Transverse colon (tissue), 4 donors: ENCODE results near the gene HAPLN3. TPM values are rescaled to one million over a fixed set of nuclear protein-coding genes. Genes with fewer than 3 reads are reported as not detected.
"Not testable (repeated sequence)": the region's sequence is repeated elsewhere in the genome, so short reads cannot be mapped to it uniquely, and the experiment has no call there.

Source experiments
- DNase-seq: peaks from one replicate; pipeline ENCODE4 v3.0.0-alpha.2; 2019
- H3K27ac ChIP-seq, 4 donors: fragments of 200-600 bp; sonication (generic); 2 replicates each; pipeline ENCODE4 v1.5.1; 2016 to 2018; ENCODE audit warnings: inconsistent platforms in 4 of 4
- H3K27me3 ChIP-seq: fragments of 200-600 bp; sonication (generic); 2 replicates; pipeline ENCODE4 v1.5.1; 2017; ENCODE audit warnings: inconsistent platforms
- H3K36me3 ChIP-seq, 4 donors: fragments of 200-600 bp; sonication (generic); 2 replicates each; pipeline ENCODE4 v1.5.1; 2017 to 2019; ENCODE audit warnings: inconsistent platforms in 4 of 4
- H3K4me1 ChIP-seq, 4 donors: fragments of 200-600 bp; sonication (generic); 2 replicates each; pipeline ENCODE4 v1.5.1; 2017 to 2020; ENCODE audit warnings: inconsistent platforms in 4 of 4
- H3K4me3 ChIP-seq, 4 donors: fragments of 200-600 bp; sonication (generic); 1 replicate in 1 of 4; 2 replicates in 3 of 4; pipeline versions ENCODE4 v1.5.1 to v1.6.1; 2017 to 2019; ENCODE audit warnings: inconsistent platforms in 4 of 4
- H3K9me3 ChIP-seq, 2 donors: fragments of 200-600 bp; sonication (generic); 2 replicates each; pipeline ENCODE4 v1.5.1; 2017 to 2019; ENCODE audit warnings: inconsistent platforms in 2 of 2
- EP300 ChIP-seq: sonication (generic); formaldehyde crosslinking; IDR thresholded peaks from one replicate; pipeline ENCODE4 v1.6.1; 2017; ENCODE audit warnings: antibody characterized with exemption, low read depth
- POLR2A ChIP-seq: fragments of 450-650 bp; IDR thresholded peaks from one replicate; pipeline ENCODE4 v1.6.1; 2016; ENCODE audit warnings: antibody characterized with exemption, mild to moderate bottlenecking, moderate library complexity
- POLR2AphosphoS5 ChIP-seq, 3 donors: sonication (generic); formaldehyde crosslinking; IDR thresholded peaks; one replicate each; pipeline ENCODE4 v1.6.1; 2016; ENCODE audit warnings: antibody characterized with exemption in 3 of 3
- WGBS, 2 donors: methylation state at CpG; one replicate each; pipeline ENCODE4 v1.1.5; 2018; ENCODE audit warnings: low coverage in 1 of 2; 5-methylcytosine and 5-hydroxymethylcytosine counted together
- in situ Hi-C, 4 donors: fragments of 200-750 bp; cut with MboI; loops; one replicate each; pipeline versions ENCODE4 v1.15.0 to v1.15.1; 2017; ENCODE audit warnings: low sequenced_read_pairs in 3 of 4, low pct_ligation_motif_present in 1 of 4, low pct_unique_long_range_greater_than_20kb in 1 of 4
- intact Hi-C: fragments of 100-400 bp; cut with DNase I; formaldehyde crosslinking; loops from one replicate; pipeline ENCODE4 v1.15.1; 2023; ENCODE audit warnings: low total_unique reads
- total RNA-seq, 4 donors: library from RNA; depleted of rRNA; stranded (reverse); fragments of >200 nt; gene quantifications; one replicate each; pipeline ENCODE4 v1.1.0, GENCODE V29; 2016
- TF ChIP-seq, protein P1 (sequence below), 5 experiments: fragments of 200-600 bp in 3 of 5; fragments of 450-650 bp in 2 of 5; sonication (generic) in 3 of 5; IDR thresholded peaks; 1 replicate in 2 of 5; 2 replicates in 3 of 5; pipeline ENCODE4 v1.5.1; 2016 to 2017; ENCODE audit warnings: antibody characterized with exemption in 5 of 5, inconsistent platforms in 3 of 5, mild to moderate bottlenecking in 2 of 5, moderate library complexity in 1 of 5

HAPLN3 gene
- total RNA-seq, 4 donors from 2014 or later: 0.37 to 3.8 (median 2.7) TPM

DNA sequence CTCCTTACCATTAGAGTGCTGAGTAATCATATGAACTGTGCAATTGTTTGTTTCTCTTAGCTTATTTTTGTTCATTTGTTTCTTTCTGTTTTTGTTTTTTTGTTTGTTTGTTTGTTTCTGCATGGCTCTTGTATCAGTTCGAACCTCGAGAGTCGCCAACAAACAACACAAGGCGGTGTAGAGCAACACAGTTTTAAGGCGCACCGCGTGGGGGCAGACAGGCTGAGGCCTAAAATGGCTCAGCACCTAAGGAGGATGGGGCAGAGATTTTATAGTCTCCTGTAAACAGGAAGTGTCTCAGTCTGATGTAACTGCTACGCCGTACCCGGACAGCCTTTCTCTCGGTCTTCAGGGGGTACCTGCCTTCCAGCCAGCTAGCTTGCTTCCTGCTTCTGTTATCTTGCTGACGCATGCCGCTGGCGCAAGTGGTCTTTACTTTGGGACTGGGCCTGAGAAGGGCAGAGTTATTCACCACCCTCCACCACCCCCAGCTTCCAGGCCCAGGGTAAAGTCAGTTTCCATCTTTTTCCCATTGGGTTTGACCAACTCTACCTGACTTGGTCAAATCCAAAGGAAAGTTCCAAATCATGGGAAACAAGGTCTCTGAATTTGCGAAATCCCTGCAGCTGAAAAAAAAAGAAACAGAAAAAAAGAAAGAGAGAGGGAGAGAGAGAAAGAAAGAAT, 43.6 kb upstream of the HAPLN3 start:
- H3K27me3 ChIP-seq: no peaks in the 10 kb centered on the region
- H3K27ac ChIP-seq: no peak overlapping the region
- whole genome bisulfite sequencing, 2 donors: 87 to 90% methylated on average over 7 to 15 of the region's 15 CpGs
- no peaks in the 10 kb centered on the region for H3K4me1 ChIP-seq
- intact Hi-C loops (no loop called here), in situ Hi-C loops (no loop called here)
- no peak for DNase-seq
- H3K36me3 ChIP-seq: no peaks in the 10 kb centered on the region
- H3K9me3 ChIP-seq: no peaks in the 10 kb centered on the region
- no peak for TF ChIP-seq POLR2A
- TF ChIP-seq, protein P1, sequence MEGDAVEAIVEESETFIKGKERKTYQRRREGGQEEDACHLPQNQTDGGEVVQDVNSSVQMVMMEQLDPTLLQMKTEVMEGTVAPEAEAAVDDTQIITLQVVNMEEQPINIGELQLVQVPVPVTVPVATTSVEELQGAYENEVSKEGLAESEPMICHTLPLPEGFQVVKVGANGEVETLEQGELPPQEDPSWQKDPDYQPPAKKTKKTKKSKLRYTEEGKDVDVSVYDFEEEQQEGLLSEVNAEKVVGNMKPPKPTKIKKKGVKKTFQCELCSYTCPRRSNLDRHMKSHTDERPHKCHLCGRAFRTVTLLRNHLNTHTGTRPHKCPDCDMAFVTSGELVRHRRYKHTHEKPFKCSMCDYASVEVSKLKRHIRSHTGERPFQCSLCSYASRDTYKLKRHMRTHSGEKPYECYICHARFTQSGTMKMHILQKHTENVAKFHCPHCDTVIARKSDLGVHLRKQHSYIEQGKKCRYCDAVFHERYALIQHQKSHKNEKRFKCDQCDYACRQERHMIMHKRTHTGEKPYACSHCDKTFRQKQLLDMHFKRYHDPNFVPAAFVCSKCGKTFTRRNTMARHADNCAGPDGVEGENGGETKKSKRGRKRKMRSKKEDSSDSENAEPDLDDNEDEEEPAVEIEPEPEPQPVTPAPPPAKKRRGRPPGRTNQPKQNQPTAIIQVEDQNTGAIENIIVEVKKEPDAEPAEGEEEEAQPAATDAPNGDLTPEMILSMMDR (IDR thresholded peaks at IDR 0.05): no peak
- TF ChIP-seq POLR2AphosphoS5 (IDR thresholded peaks at IDR 0.05): no peak
- no peak for TF ChIP-seq EP300
- no peak overlapping the region for H3K4me3 ChIP-seq

DNA sequence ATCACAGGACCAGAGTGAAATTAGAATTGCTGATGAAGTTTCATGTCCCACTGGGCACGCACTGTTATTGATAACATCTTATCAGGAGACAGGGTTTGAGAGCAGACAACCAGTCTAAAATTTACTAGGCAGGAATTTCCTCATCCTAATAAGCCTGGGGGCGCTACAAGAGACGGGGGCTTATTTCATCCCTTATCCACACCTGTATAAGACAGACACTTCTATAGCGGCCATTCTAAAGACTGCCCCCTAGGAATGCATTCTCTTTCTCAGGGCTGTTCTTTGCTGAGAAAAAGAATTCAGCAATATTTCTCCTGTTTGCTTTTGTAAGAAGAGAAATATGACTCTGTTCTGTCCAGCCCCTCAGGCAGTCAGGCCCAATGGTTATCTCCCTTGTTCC, 39.1 kb upstream of the HAPLN3 start:
- H3K4me3 ChIP-seq, in situ Hi-C loops, H3K27ac ChIP-seq, H3K4me1 ChIP-seq, H3K27me3 ChIP-seq, H3K9me3 ChIP-seq, DNase-seq, H3K36me3 ChIP-seq, intact Hi-C loops: not testable (repeated sequence)
- 88% methylated on average over 4 of the region's 4 CpGs; no CpG with 5 or more reads in 1 of the 2 donors for WGBS, 2 donors

DNA sequence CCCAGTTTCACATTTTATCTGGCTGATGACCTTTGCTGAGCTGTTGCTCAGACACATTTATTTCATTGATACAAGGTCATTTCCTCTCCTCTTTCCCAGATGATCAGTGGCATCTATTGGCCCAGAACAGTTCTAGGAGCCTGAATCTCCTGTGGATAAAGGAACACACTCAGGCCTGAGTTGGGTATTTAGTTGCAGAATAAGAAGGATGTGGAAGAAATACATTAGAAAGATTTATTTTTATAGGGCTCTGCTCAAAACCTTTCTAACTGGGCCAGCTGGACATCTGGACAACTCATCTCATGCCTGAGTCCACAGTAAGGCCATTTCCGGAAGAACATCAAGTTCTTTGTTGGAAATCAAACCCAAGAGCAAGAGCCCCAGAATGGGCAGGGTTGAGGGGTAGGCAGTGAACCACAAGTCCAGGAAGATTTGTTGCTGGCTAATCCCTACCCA, 37.6 kb upstream of the HAPLN3 start:
- Histone ChIP-seq H3K9me3 (no peaks in the 10 kb centered on the region), H3K36me3 (no peaks in the 10 kb centered on the region), H3K4me1 (no peaks in the 10 kb centered on the region), H3K27me3 (no peaks in the 10 kb centered on the region), H3K4me3 (no peak overlapping the region), H3K27ac (peak overlapping the region in 3 of 4 donors; percentile 17 to 47 (median 25))
- 74 to 83% methylated on average over 1 of the region's 1 CpG for WGBS, 2 donors
- no peak for DNase-seq
- intact Hi-C loops: no loop called here
- in situ Hi-C loops: no loop called here
- TF ChIP-seq, protein P1 (IDR thresholded peaks at IDR 0.05): no peak
- TF ChIP-seq POLR2AphosphoS5 (IDR thresholded peaks at IDR 0.05) (no peak), EP300 (no peak), POLR2A (no peak)

DNA sequence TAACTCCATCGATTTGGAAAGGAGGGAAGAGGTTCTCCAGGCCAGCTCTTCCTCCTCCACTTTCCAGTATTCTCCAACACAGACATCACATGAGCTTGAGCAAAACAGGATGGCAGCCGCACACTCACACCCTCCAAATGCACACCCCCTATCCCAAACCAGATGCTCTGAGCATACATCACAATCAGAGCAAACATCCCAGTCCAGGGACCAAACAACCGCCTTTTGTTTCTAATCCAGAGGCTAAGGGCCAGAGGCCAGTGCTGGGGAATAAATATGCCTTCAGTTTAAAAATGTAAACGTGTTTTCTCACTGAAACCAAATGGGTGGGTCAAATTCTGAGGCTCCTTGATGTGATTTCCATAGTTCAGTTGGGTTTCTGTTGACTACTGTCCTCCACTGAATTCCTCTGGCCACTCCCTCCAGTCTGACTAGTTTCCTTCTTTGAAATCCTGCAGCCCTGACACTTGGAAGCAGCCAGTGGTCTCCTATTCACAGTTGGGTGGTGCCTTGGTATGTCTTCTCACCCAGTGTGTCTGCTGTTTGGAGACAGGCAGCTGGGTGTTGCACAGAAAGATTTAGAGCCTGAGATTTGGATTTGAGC, 37.0 kb upstream of the HAPLN3 start:
- Histone ChIP-seq H3K4me3 (no peak overlapping the region), H3K36me3 (no peaks in the 10 kb centered on the region), H3K4me1 (no peaks in the 10 kb centered on the region), H3K27ac (peak overlapping the region in 3 of 4 donors; percentile 17 to 47 (median 25)), H3K27me3 (no peaks in the 10 kb centered on the region), H3K9me3 (no peaks in the 10 kb centered on the region)
- intact Hi-C loops: no loop called here
- in situ Hi-C loops: no loop called here
- TF ChIP-seq POLR2AphosphoS5 (IDR thresholded peaks at IDR 0.05): no peak
- no peak for TF ChIP-seq EP300
- TF ChIP-seq POLR2A: no peak
- TF ChIP-seq, protein P1 (IDR thresholded peaks at IDR 0.05): no peak
- 53% methylated on average over 4 of the region's 4 CpGs; no CpG with 5 or more reads in 1 of the 2 donors for WGBS, 2 donors
- no peak for DNase-seq
